ENCODE data around the gene ERCC1.

GRCh38 chr19:45404557-45405434, 18.9 kb downstream of the ERCC1 start, which contains the start of gene PPP1R13L:
- TF ChIP-seq CTCF (conservative IDR thresholded peaks at IDR 0.05; ENCODE audit: low read depth, low read length) = no peak
- no peak for TF ChIP-seq EZH2 (IDR thresholded peaks at IDR 0.05; ENCODE audit: borderline replicate concordance, low read depth, low read length, poor library complexity, severe bottlenecking)
